ENCODE data around the gene UBTF. TPM values are rescaled to one million over a fixed set of nuclear protein-coding genes. Genes with fewer than 3 reads are reported as not detected.

The UBTF gene
- total and polyA plus RNA-seq, 2 donors (not counting 1 experiment from before 2014, with no cell fraction given): 43.1 to 179 TPM

DNA sequence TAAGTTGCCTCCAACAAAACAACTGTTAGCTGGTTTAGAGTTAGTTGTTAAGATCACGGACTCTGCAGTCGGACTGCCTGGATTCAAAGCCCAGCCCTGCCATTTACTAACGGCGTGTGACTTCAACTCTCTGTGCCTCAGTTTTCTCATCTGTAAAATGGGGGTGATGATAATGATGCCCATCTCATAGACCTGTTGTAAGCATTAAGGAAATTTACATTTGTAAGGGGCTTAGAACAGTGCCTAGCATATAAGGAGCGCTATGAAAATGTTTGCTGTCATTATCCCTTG, 47.6 kb upstream of the UBTF start:
- H3K9me3 Mint-ChIP-seq (ENCODE audit: insufficient read depth): no peaks in the 10 kb centered on the region
- ChIA-PET POLR2A (interaction anchor here (0.6 kb wide), 1 partner anchor 47 kb away, joined by 3 read pairs; no protein-coding TSS in a partner anchor), CTCF (interaction anchor here (1.4 kb wide), 1 partner anchor 12 kb away, joined by 4 read pairs; no protein-coding TSS in a partner anchor)
- 97% methylated on average over 5 of the region's 5 CpGs for WGBS (ENCODE audit: insufficient coverage)
- peaks cover 3% of the 10 kb centered on the region for H3K27me3 Mint-ChIP-seq
- Histone ChIP-seq H4K20me1 (ENCODE audit: control insufficient read depth, insufficient read depth, low read length, poor library complexity, severe bottlenecking) (no peaks in the 10 kb centered on the region), H3K4me2 (replicated peaks; ENCODE audit: low read depth, low read length, poor library complexity, severe bottlenecking) (no peak overlapping the region), H3K27me3 (replicated peaks in 1 of 4; ENCODE audit: control extremely low read depth in 1 of 4, control insufficient read depth in 3 of 4, insufficient read depth in 4 of 4, low read length in 3 of 4) (peaks cover 0 to 2% (median 0%) of the 10 kb centered on the region in 4 experiments), H3K79me2 (ENCODE audit: control insufficient read depth, insufficient read depth, low read length) (no peaks in the 10 kb centered on the region), H3K9ac (ENCODE audit: low read length) (no peak overlapping the region), H3K4me3 (ENCODE audit: control extremely low read depth in 1 of 5, extremely low read depth in 1 of 5, insufficient read depth in 1 of 5, low read depth in 2 of 5, low read length in 4 of 5) (no peak overlapping the region), H3K9me3 (ENCODE audit: control extremely low read depth in 1 of 3, control insufficient read depth in 2 of 3, insufficient read depth in 1 of 3, low read length in 2 of 3) (no peaks in the 10 kb centered on the region), H3K27ac (ENCODE audit: low read length in 2 of 2) (no peak overlapping the region), H3K4me1 (ENCODE audit: control insufficient read depth in 2 of 2, insufficient read depth in 2 of 2, low read length in 2 of 2) (no peaks in the 10 kb centered on the region), H3K36me3 (replicated peaks in 1 of 2; ENCODE audit: control extremely low read depth in 1 of 2, control insufficient read depth in 1 of 2, extremely low read depth in 1 of 2, insufficient read depth in 2 of 2, low read length in 1 of 2) (no peaks in the 10 kb centered on the region), H2AFZ (ENCODE audit: insufficient read depth, low read depth, low read length, poor library complexity, severe bottlenecking) (no peak overlapping the region)
- intact Hi-C loops (cut with micrococcal nuclease): no loop called here
- no peak overlapping the region for H3K4me3 Mint-ChIP-seq
- ATAC-seq (ENCODE audit: low read depth): no peak
- no peak overlapping the region for H3K27ac Mint-ChIP-seq
- TF ChIP-seq, protein P1, sequence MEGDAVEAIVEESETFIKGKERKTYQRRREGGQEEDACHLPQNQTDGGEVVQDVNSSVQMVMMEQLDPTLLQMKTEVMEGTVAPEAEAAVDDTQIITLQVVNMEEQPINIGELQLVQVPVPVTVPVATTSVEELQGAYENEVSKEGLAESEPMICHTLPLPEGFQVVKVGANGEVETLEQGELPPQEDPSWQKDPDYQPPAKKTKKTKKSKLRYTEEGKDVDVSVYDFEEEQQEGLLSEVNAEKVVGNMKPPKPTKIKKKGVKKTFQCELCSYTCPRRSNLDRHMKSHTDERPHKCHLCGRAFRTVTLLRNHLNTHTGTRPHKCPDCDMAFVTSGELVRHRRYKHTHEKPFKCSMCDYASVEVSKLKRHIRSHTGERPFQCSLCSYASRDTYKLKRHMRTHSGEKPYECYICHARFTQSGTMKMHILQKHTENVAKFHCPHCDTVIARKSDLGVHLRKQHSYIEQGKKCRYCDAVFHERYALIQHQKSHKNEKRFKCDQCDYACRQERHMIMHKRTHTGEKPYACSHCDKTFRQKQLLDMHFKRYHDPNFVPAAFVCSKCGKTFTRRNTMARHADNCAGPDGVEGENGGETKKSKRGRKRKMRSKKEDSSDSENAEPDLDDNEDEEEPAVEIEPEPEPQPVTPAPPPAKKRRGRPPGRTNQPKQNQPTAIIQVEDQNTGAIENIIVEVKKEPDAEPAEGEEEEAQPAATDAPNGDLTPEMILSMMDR (IDR thresholded peaks at IDR 0.05): no peak
- no peak for TF ChIP-seq EZH2 (IDR thresholded peaks at IDR 0.05; ENCODE audit: borderline replicate concordance, insufficient read depth, low read depth, low read length, poor library complexity, severe bottlenecking)
- no peaks in the 10 kb centered on the region for H3K4me1 Mint-ChIP-seq
- DNase-seq: no peak

DNA sequence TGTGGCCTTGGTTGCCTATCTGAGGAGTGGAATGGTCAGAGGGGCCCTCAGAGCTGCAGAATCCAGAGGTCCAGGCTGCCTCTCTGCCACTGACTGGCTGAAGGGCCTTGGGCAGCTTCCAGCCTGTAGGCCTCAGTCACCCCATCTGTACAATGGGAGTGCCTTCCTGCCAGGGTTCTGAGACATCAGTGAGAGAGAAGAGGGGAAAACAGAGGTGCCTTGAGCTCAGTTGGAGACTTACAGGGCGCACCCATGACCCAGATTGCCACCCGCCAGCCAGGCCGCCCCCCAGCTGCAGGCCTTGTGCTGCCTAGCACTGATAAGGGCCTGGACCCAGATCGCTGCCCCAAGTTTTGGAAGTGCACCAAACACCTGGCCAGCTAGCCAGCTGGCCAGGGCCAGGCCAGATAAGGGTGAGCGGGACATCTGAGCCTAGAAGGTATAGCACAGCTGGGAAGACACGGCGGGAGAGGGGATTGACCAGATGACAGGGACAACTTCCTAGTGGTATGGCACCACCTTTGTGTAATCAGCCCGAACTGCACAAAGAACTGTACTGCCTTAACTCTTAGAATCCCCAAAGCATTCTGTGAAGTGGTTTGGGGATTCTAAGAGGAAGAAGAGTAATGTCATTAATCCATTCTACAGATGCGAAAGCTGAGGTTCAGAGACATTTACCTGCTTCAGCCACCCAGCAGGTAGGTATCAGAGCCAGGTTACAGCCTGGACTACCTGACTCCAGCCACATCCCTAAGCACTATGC, 47.1 kb upstream of the UBTF start:
- Mint-ChIP-seq H3K4me3 (no peak overlapping the region), H3K9me3 (ENCODE audit: insufficient read depth) (no peaks in the 10 kb centered on the region), H3K27me3 (no peaks in the 10 kb centered on the region), H3K4me1 (no peaks in the 10 kb centered on the region), H3K27ac (no peak overlapping the region)
- Histone ChIP-seq H3K9me3 (ENCODE audit: control extremely low read depth in 1 of 3, control insufficient read depth in 2 of 3, insufficient read depth in 1 of 3, low read length in 2 of 3) (no peaks in the 10 kb centered on the region), H4K20me1 (ENCODE audit: control insufficient read depth, insufficient read depth, low read length, poor library complexity, severe bottlenecking) (no peaks in the 10 kb centered on the region), H3K4me3 (ENCODE audit: control extremely low read depth in 1 of 5, extremely low read depth in 1 of 5, insufficient read depth in 1 of 5, low read depth in 2 of 5, low read length in 4 of 5) (no peak overlapping the region), H3K27ac (ENCODE audit: low read length in 2 of 2) (no peak overlapping the region), H3K4me2 (replicated peaks; ENCODE audit: low read depth, low read length, poor library complexity, severe bottlenecking) (no peak overlapping the region), H3K79me2 (ENCODE audit: control insufficient read depth, insufficient read depth, low read length) (no peaks in the 10 kb centered on the region), H3K9ac (ENCODE audit: low read length) (no peak overlapping the region), H3K27me3 (replicated peaks in 1 of 4; ENCODE audit: control extremely low read depth in 1 of 4, control insufficient read depth in 3 of 4, insufficient read depth in 4 of 4, low read length in 3 of 4) (no peaks in the 10 kb centered on the region), H3K4me1 (ENCODE audit: control insufficient read depth in 2 of 2, insufficient read depth in 2 of 2, low read length in 2 of 2) (no peaks in the 10 kb centered on the region), H2AFZ (ENCODE audit: insufficient read depth, low read depth, low read length, poor library complexity, severe bottlenecking) (no peak overlapping the region), H3K36me3 (replicated peaks in 1 of 2; ENCODE audit: control extremely low read depth in 1 of 2, control insufficient read depth in 1 of 2, extremely low read depth in 1 of 2, insufficient read depth in 2 of 2, low read length in 1 of 2) (no peaks in the 10 kb centered on the region)
- DNase-seq (no peak), ATAC-seq (ENCODE audit: low read depth) (no peak)
- no peak for TF ChIP-seq EZH2 (IDR thresholded peaks at IDR 0.05; ENCODE audit: borderline replicate concordance, insufficient read depth, low read depth, low read length, poor library complexity, severe bottlenecking)
- TF ChIP-seq, protein P1 (IDR thresholded peaks at IDR 0.05): no peak
- WGBS (ENCODE audit: insufficient coverage): 97% methylated on average over 7 of the region's 9 CpGs
- CTCF ChIA-PET: interaction anchor here (1.4 kb wide), 1 partner anchor 13 kb away, joined by 4 read pairs; no protein-coding TSS in a partner anchor
- intact Hi-C loops (cut with micrococcal nuclease): no loop called here
- POLR2A ChIA-PET: interaction anchor here (0.6 kb wide), 1 partner anchor 48 kb away, joined by 3 read pairs; no protein-coding TSS in a partner anchor

Data from B cell (primary cell).